ENCODE measurements around the gene NR4A2. TPM values are rescaled to one million over a fixed set of nuclear protein-coding genes. Genes with fewer than 3 reads are reported as not detected.

The NR4A2 gene
- total and polyA plus RNA-seq, 2 experiments from 2014 or later, result 2.3 to 4.5 TPM

- Histone ChIP-seq H3K4me1 (ENCODE audit: insufficient read depth) (peaks cover 3% of the 10 kb centered on the region), H3K9me3 (ENCODE audit: low read depth) (no peaks in the 10 kb centered on the region), H3K36me3 (replicated peaks; ENCODE audit: insufficient read depth, low read depth) (no peaks in the 10 kb centered on the region), H4K20me1 (ENCODE audit: insufficient read depth, poor library complexity, severe bottlenecking) (no peaks in the 10 kb centered on the region), H2AFZ (no peak overlapping the region), H3K27me3 (no peaks in the 10 kb centered on the region), H3K4me2 (no peak overlapping the region), H3K79me2 (no peaks in the 10 kb centered on the region), H3K4me3 (no peak overlapping the region), H3K9me2 (replicated peaks; ENCODE audit: insufficient read depth) (no peaks in the 10 kb centered on the region), H3K27ac (no peak overlapping the region)
- DNase-seq (ENCODE audit: low spot score), result no peak
- no peak for TF ChIP-seq EZH2phosphoT487 (IDR thresholded peaks at IDR 0.05; ENCODE audit: low read depth, severe bottlenecking, unreplicated experiment)
- TF ChIP-seq EZH2 (IDR thresholded peaks at IDR 0.05; ENCODE audit: borderline replicate concordance), result no peak
- TF ChIP-seq CTCF (IDR thresholded peaks at IDR 0.05; ENCODE audit: poor library complexity), result no peak
Observed at GRCh38 chr2:156349161-156349560, 16.6 kb upstream of the NR4A2 start.

DNA sequence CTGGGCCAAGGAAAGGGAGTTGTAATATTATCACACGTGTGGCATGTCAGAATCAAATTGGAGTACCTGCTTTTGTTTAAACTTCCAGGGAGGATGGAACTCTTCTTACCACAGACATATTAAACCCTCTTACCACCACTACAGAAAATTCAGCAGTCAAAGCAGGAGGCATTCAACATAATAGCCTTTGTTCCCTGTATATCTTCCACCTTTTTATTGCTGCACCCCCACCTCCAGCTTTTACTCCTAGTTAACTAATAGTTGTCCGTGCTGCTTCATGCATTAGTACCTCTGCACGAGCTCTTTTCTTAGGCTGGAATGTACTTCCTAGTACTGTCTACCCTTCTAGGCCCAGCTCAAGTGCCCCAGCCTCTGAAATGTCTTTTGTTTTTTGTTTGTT is 14.9 kb upstream of the NR4A2 start:
- Histone ChIP-seq H4K20me1 (ENCODE audit: insufficient read depth, poor library complexity, severe bottlenecking) (no peaks in the 10 kb centered on the region), H3K4me1 (ENCODE audit: insufficient read depth) (peaks cover 3% of the 10 kb centered on the region), H3K27ac (no peak overlapping the region), H3K9me3 (ENCODE audit: low read depth) (no peaks in the 10 kb centered on the region), H3K4me3 (no peak overlapping the region), H2AFZ (no peak overlapping the region), H3K4me2 (no peak overlapping the region), H3K79me2 (no peaks in the 10 kb centered on the region), H3K27me3 (no peaks in the 10 kb centered on the region), H3K36me3 (replicated peaks; ENCODE audit: insufficient read depth, low read depth) (no peaks in the 10 kb centered on the region), H3K9me2 (replicated peaks; ENCODE audit: insufficient read depth) (no peaks in the 10 kb centered on the region)
- TF ChIP-seq EZH2 (IDR thresholded peaks at IDR 0.05; ENCODE audit: borderline replicate concordance), result no peak
- TF ChIP-seq CTCF (IDR thresholded peaks at IDR 0.05; ENCODE audit: poor library complexity), result no peak
- no peak for TF ChIP-seq EZH2phosphoT487 (IDR thresholded peaks at IDR 0.05; ENCODE audit: low read depth, severe bottlenecking, unreplicated experiment)
- WGBS (ENCODE audit: low lambda C conversion rate, missing lambda C conversion rate), result 69% methylated on average over 3 of the region's 3 CpGs
- DNase-seq (ENCODE audit: low spot score), result no peak

- WGBS (ENCODE audit: low lambda C conversion rate, missing lambda C conversion rate), result 73% methylated on average over 4 of the region's 4 CpGs
Observed at GRCh38 chr2:156346731-156347130, 14.2 kb upstream of the NR4A2 start.

More at GRCh38 chr2:156346731-156347130, 14.2 kb upstream of the NR4A2 start:
- peaks cover 3% of the 10 kb centered on the region for H3K4me1 ChIP-seq (ENCODE audit: insufficient read depth)
- no peaks in the 10 kb centered on the region for H3K9me3 ChIP-seq (ENCODE audit: low read depth)
- DNase-seq (ENCODE audit: low spot score), result no peak
- H3K9me2 ChIP-seq (replicated peaks; ENCODE audit: insufficient read depth), result no peaks in the 10 kb centered on the region
- H3K27ac ChIP-seq, result no peak overlapping the region
- no peaks in the 10 kb centered on the region for H3K27me3 ChIP-seq
- H3K4me3 ChIP-seq, result no peak overlapping the region
- no peak overlapping the region for H2AFZ ChIP-seq
- no peaks in the 10 kb centered on the region for H3K79me2 ChIP-seq
- no peak overlapping the region for H3K4me2 ChIP-seq
- TF ChIP-seq EZH2 (IDR thresholded peaks at IDR 0.05; ENCODE audit: borderline replicate concordance) (no peak), CTCF (IDR thresholded peaks at IDR 0.05; ENCODE audit: poor library complexity) (no peak), EZH2phosphoT487 (IDR thresholded peaks at IDR 0.05; ENCODE audit: low read depth, severe bottlenecking, unreplicated experiment) (no peak)
- no peaks in the 10 kb centered on the region for H3K36me3 ChIP-seq (replicated peaks; ENCODE audit: insufficient read depth, low read depth)
- no peaks in the 10 kb centered on the region for H4K20me1 ChIP-seq (ENCODE audit: insufficient read depth, poor library complexity, severe bottlenecking)

Measured in hepatocyte (in vitro differentiated cells).